GM23248 (cell line): Measurements from ENCODE around the gene THAP3. TPM values are rescaled to one million over a fixed set of nuclear protein-coding genes. Genes with fewer than 3 reads are reported as not detected.

Source experiments
- DNase-seq: peaks from one replicate; pipeline ENCODE4 v3.0.0-alpha.2; 2015
- H2AFZ ChIP-seq: fragments of 200-600 bp; sonication (generic); 2 replicates; pipeline ENCODE4 v1.6.1; 2016; ENCODE audit warnings: antibody characterized with exemption
- H3F3A ChIP-seq: fragments of 200-600 bp; sonication (generic); 2 replicates; pipeline ENCODE4 v1.6.1; 2016; ENCODE audit warnings: mild to moderate bottlenecking, antibody characterized with exemption, mixed run types; ENCODE audit not compliant: insufficient read depth
- H3K27ac ChIP-seq: fragments of 200-600 bp; sonication (generic); 2 replicates; pipeline ENCODE4 v1.5.1; 2016; ENCODE audit warnings: mild to moderate bottlenecking
- H3K27me3 ChIP-seq: fragments of 200-600 bp; sonication (generic); replicated peaks from 2 replicates; pipeline ENCODE4 v1.6.1; 2016; ENCODE audit warnings: mild to moderate bottlenecking; ENCODE audit not compliant: insufficient read depth
- H3K36me3 ChIP-seq: fragments of 200-600 bp; sonication (generic); 2 replicates; pipeline ENCODE4 v1.6.1; 2016; ENCODE audit warnings: low read depth, mild to moderate bottlenecking
- H3K4me1 ChIP-seq: fragments of 200-600 bp; sonication (generic); 2 replicates; pipeline ENCODE4 v1.6.1; 2016; ENCODE audit warnings: mild to moderate bottlenecking; ENCODE audit not compliant: insufficient read depth
- H3K4me2 ChIP-seq: fragments of 200-600 bp; sonication (generic); one replicate; pipeline ENCODE4 v1.6.1; 2016; ENCODE audit warnings: mild to moderate bottlenecking; ENCODE audit not compliant: unreplicated experiment
- H3K4me3 ChIP-seq: fragments of 200-600 bp; sonication (generic); 2 replicates; pipeline ENCODE4 v1.5.1; 2016; ENCODE audit warnings: mild to moderate bottlenecking
- H3K79me2 ChIP-seq: fragments of 200-600 bp; sonication (generic); 2 replicates; pipeline ENCODE4 v1.6.1; 2016; ENCODE audit warnings: mild to moderate bottlenecking; ENCODE audit not compliant: insufficient read depth
- H3K9ac ChIP-seq: fragments of 200-600 bp; sonication (generic); 2 replicates; pipeline ENCODE4 v1.6.1; 2016; ENCODE audit warnings: mild to moderate bottlenecking
- H3K9me2 ChIP-seq: fragments of 200-600 bp; sonication (generic); 2 replicates; pipeline ENCODE4 v1.6.1; 2016; ENCODE audit warnings: mixed run types, mild to moderate bottlenecking, moderate library complexity; ENCODE audit not compliant: insufficient read depth
- H3K9me3 ChIP-seq: fragments of 200-600 bp; sonication (generic); one replicate; pipeline ENCODE4 v1.6.1; 2017; ENCODE audit warnings: low read depth
- H4K20me1 ChIP-seq: fragments of 200-600 bp; sonication (generic); 2 replicates; pipeline ENCODE4 v1.6.0; 2016; ENCODE audit not compliant: insufficient read depth
- EZH2 ChIP-seq: fragments of 200-600 bp; sonication (generic); IDR thresholded peaks from 2 replicates; pipeline ENCODE4 v1.6.1; 2018; ENCODE audit warnings: antibody characterized with exemption, mild to moderate bottlenecking; ENCODE audit not compliant: insufficient read depth, poor library complexity, severe bottlenecking
- EZH2phosphoT487 ChIP-seq: fragments of 200-600 bp; sonication (generic); IDR thresholded peaks from 2 replicates; pipeline ENCODE4 v1.6.1; 2018; ENCODE audit warnings: antibody characterized with exemption, moderate library complexity, mild to moderate bottlenecking, low read depth; ENCODE audit not compliant: insufficient read depth
- WGBS, 2 experiments: methylation state at CpG; one replicate each; pipeline ENCODE4 v1.1.6; 2015 to 2017; ENCODE audit warnings: low lambda C conversion rate in 2 of 2, low coverage in 1 of 2; ENCODE audit errors: missing lambda C conversion rate in 2 of 2; 5-methylcytosine and 5-hydroxymethylcytosine counted together
- in situ Hi-C: fragments of 300-500 bp; cut with MboI; formaldehyde crosslinking; loops from 2 replicates; pipeline ENCODE4 v1.15.0; 2020
- polyA plus RNA-seq: library from polyadenylated mRNA; unstranded; fragments of >200 nt; fragmentation: Nextera tagmentation; extraction: Ambion mirVana; gene quantifications from 2 replicates; pipeline ENCODE4 v1.2.1, GENCODE V29; 2016
- total RNA-seq: library from RNA; depleted of rRNA; stranded (reverse); fragments of >200 nt; shearing (Covaris generic); gene quantifications from 2 replicates; pipeline ENCODE4 v1.2.3, GENCODE V29; 2014

THAP3 gene
- total and polyA plus RNA-seq, 2 experiments from 2014 or later: 14.5 to 19.0 TPM

DNA sequence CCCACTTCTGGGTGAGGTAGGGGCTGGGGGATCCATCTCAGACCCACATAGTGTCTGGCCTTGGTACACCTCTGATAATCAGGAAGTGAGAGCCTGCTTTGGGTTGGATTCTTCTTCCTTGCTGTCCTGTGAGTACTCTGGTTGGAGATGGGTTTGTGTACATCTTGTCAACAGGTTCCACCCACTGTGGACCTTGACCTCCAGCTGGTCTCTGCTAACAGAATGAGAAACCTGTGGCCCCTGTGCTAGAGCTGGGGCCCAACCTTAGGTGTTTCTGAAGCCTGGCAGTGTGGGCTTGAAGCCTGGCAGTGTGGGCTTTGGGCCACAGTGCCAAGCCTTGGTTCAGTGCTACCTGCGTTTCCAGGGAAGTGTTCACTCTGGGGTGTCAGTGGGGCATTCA lies 42.3 kb upstream of the THAP3 start:
- DNase-seq: no peak
- Histone ChIP-seq H3K4me2 (no peak overlapping the region), H2AFZ (no peak overlapping the region), H3K9me3 (no peaks in the 10 kb centered on the region), H3K9ac (no peak overlapping the region), H3K27ac (no peak overlapping the region), H3K4me3 (no peak overlapping the region), H3K27me3 (no peaks in the 10 kb centered on the region), H3K4me1 (peaks cover 9% of the 10 kb centered on the region; the same call in 1 of the 2 replicates), H4K20me1 (no peaks in the 10 kb centered on the region), H3F3A (no peaks in the 10 kb centered on the region), H3K79me2 (peaks cover 46% of the 10 kb centered on the region), H3K9me2 (no peaks in the 10 kb centered on the region), H3K36me3 (no peaks in the 10 kb centered on the region)
- TF ChIP-seq EZH2 (no peak), EZH2phosphoT487 (no peak)
- 92 to 100% methylated on average over 1 of the region's 1 CpG for WGBS, 2 experiments
- in situ Hi-C loops: no loop called here

DNA sequence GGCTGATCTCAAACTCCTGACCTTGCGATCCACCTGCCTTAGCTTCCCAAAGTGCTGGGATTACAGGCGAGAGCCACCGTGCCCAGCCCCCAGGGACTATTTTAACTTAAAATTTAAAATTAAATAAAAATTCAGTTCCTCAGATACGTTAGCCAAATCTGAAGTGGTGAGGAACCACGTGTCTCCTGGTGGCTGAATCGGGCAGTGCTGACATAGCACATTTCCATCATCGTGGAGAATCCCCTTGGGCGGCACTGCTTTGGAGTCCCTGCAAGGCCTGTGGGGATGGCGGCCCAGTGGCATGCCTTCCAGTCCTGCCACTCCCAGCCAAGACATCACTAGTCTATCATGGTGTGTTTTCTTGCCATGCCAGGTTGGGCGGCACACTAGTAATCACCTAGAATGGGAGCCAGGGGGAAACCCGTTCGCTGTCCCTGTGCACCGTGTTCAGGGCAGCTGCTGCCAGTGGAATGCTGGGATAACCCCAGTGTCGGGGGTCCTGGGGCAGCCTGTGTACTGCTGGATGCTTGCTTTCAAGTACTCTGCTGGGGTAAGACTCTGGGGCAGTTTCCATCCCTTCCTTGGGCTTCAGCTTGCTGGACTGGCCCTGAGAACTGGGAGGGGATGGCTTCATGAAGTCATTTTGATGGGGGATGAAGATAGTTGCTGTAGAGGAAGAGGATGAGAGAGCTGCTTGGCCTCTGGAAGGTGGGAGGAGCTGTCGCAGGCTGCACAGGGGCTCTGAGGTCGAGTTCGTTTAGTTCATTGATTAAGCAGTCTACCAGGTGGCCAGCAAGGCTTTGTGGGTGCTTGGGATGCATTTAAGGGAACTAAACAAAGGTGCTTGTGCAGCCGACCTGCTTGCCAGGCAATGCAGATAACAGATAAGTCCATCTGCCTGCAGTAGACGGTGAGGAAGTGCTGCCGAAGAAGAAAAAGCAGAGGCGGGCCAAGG lies 40.3 kb upstream of the THAP3 start:
- H3K9me2 ChIP-seq: no peaks in the 10 kb centered on the region
- no peak overlapping the region for H2AFZ ChIP-seq
- H3K4me3 ChIP-seq: no peak overlapping the region
- H3K9me3 ChIP-seq: no peaks in the 10 kb centered on the region
- H3K9ac ChIP-seq: no peak overlapping the region
- DNase-seq: peak; percentile 42
- H3K27ac ChIP-seq: no peak overlapping the region
- peaks cover 8% of the 10 kb centered on the region; the same call in 1 of the 2 replicates for H3K4me1 ChIP-seq
- H3K27me3 ChIP-seq: no peaks in the 10 kb centered on the region
- 81 to 85% methylated on average over 21 of the region's 21 CpGs for WGBS, 2 experiments
- in situ Hi-C loops: no loop called here
- H3F3A ChIP-seq: peaks cover 7% of the 10 kb centered on the region
- H3K36me3 ChIP-seq: no peaks in the 10 kb centered on the region; the same call in 1 of the 2 replicates
- H3K79me2 ChIP-seq: peaks cover 46% of the 10 kb centered on the region
- H4K20me1 ChIP-seq: no peaks in the 10 kb centered on the region
- no peak for TF ChIP-seq EZH2phosphoT487
- TF ChIP-seq EZH2: no peak
- H3K4me2 ChIP-seq: no peak overlapping the region

DNA sequence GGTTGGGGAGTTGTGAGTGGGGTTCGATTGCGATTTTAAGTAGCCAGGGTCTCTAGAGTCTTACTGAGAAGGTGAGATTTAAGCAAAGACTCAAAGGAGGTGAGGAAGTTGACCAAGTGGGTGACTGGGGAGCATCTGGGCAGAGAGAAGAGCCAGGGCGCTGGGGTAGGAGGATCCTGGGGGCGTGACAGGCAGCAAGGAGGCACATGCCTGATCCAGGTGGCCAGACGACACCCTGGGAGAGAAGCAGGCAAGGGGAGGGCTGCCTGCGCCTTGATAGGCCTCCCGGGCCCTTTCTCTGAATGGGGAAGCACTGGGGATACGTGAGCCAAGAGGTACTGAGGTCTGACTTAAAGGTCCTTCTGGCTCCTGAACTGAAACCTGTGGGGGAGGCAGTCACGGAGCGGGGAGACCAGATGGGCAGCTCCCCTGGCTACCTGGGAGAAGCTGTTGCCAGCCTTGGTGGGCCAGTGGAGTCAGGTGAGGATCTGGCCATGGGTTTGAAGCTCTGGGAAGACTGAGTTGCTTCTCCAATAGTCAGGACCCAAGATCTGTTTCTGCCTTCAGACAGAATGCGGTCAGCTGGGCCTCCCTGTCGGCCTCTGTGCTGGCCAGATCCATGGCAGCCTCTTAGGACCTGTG lies 39.5 kb upstream of the THAP3 start:
- WGBS, 2 experiments: 72 to 79% methylated on average over 10 to 12 of the region's 12 CpGs
- no peak for DNase-seq
- no peak overlapping the region for H3K4me2 ChIP-seq
- H3K9me2 ChIP-seq: no peaks in the 10 kb centered on the region
- no peaks in the 10 kb centered on the region for H4K20me1 ChIP-seq
- no peak overlapping the region for H3K9ac ChIP-seq
- no peaks in the 10 kb centered on the region; the same call in 1 of the 2 replicates for H3K36me3 ChIP-seq
- H3K4me1 ChIP-seq: peaks cover 6% of the 10 kb centered on the region; the same call in 1 of the 2 replicates
- no peak overlapping the region for H2AFZ ChIP-seq
- in situ Hi-C loops: no loop called here
- peaks cover 15% of the 10 kb centered on the region for H3F3A ChIP-seq
- H3K27me3 ChIP-seq: no peaks in the 10 kb centered on the region
- H3K79me2 ChIP-seq: peaks cover 43% of the 10 kb centered on the region
- TF ChIP-seq EZH2phosphoT487 (no peak), EZH2 (no peak)
- no peak overlapping the region for H3K27ac ChIP-seq
- no peak overlapping the region for H3K4me3 ChIP-seq
- no peaks in the 10 kb centered on the region for H3K9me3 ChIP-seq

DNA sequence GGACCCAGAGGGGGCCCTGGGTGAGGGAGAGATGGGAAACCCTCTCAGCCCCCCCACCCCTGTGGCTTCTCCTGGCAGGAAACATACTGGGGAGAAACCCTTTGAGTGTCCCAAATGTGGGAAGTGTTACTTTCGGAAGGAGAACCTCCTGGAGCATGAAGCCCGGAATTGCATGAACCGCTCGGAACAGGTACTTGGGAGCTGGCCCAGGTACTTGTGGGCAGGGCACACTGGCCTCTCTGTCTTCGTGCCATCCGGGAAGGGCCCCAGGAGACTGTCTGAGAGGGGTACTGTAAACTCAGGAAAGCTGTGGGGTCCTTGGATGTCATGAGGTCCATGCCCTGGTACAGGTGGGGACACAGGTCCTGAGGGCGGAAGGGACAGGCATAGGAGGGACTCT lies 38.8 kb upstream of the THAP3 start:
- H4K20me1 ChIP-seq: no peaks in the 10 kb centered on the region
- 96% methylated on average over 7 of the region's 7 CpGs for WGBS, 2 experiments
- no peak overlapping the region for H3K9ac ChIP-seq
- in situ Hi-C loops: no loop called here
- H3K27me3 ChIP-seq: no peaks in the 10 kb centered on the region
- H3K27ac ChIP-seq: no peak overlapping the region
- no peak overlapping the region for H2AFZ ChIP-seq
- no peak overlapping the region for H3K4me2 ChIP-seq
- H3K4me1 ChIP-seq: peaks cover 4% of the 10 kb centered on the region; the same call in 1 of the 2 replicates
- H3K9me2 ChIP-seq: no peaks in the 10 kb centered on the region
- H3K79me2 ChIP-seq: peaks cover 37% of the 10 kb centered on the region
- no peak overlapping the region for H3K4me3 ChIP-seq
- H3K36me3 ChIP-seq: peaks cover 4% of the 10 kb centered on the region; the same call in 1 of the 2 replicates
- no peaks in the 10 kb centered on the region for H3K9me3 ChIP-seq
- TF ChIP-seq EZH2 (no peak), EZH2phosphoT487 (no peak)
- no peak for DNase-seq
- H3F3A ChIP-seq: peaks cover 22% of the 10 kb centered on the region
